ENCODE measurements around the gene JAZF1. TPM values are rescaled to one million over a fixed set of nuclear protein-coding genes. Genes with fewer than 3 reads are reported as not detected.
"Not testable (repeated sequence)": the region's sequence is repeated elsewhere in the genome, so short reads cannot be mapped to it uniquely, and the experiment has no call there.

Gene JAZF1
- total RNA-seq, 1 donor from 2014 or later, result 3.1 TPM

DNA sequence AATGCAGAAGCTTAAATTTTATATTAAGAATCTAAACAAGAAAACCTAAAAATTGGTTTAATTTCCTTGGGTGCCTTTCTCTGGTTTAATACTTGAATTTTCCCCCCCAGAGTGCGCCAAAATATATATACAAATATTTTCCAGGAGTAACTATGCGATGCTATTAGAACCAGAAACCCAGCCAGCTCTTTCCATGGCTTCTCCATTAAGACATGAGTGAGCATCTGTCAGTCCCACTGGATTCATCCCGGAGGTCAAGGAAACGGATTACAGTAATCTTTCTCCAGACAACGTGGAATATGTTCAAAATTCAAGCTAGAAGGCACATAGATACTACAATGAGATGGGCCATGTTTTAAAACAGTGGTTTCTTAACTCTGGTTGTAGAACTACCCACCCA lies 291.9 kb downstream of the JAZF1 start:
- Mint-ChIP-seq H3K9me3 (no peaks in the 10 kb centered on the region), H3K27me3 (ENCODE audit: low read depth) (no peaks in the 10 kb centered on the region), H3K4me3 (no peak overlapping the region), H3K27ac (ENCODE audit: unreplicated experiment) (no peak overlapping the region), H3K4me1 (peaks cover 17% of the 10 kb centered on the region), H3K36me3 (ENCODE audit: low read depth) (no peaks in the 10 kb centered on the region)
- TF ChIP-seq, protein P1, sequence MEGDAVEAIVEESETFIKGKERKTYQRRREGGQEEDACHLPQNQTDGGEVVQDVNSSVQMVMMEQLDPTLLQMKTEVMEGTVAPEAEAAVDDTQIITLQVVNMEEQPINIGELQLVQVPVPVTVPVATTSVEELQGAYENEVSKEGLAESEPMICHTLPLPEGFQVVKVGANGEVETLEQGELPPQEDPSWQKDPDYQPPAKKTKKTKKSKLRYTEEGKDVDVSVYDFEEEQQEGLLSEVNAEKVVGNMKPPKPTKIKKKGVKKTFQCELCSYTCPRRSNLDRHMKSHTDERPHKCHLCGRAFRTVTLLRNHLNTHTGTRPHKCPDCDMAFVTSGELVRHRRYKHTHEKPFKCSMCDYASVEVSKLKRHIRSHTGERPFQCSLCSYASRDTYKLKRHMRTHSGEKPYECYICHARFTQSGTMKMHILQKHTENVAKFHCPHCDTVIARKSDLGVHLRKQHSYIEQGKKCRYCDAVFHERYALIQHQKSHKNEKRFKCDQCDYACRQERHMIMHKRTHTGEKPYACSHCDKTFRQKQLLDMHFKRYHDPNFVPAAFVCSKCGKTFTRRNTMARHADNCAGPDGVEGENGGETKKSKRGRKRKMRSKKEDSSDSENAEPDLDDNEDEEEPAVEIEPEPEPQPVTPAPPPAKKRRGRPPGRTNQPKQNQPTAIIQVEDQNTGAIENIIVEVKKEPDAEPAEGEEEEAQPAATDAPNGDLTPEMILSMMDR (conservative IDR thresholded peaks at IDR 0.05), result no peak
- DNase-seq (ENCODE audit: low read depth, low spot score), result no peak

DNA sequence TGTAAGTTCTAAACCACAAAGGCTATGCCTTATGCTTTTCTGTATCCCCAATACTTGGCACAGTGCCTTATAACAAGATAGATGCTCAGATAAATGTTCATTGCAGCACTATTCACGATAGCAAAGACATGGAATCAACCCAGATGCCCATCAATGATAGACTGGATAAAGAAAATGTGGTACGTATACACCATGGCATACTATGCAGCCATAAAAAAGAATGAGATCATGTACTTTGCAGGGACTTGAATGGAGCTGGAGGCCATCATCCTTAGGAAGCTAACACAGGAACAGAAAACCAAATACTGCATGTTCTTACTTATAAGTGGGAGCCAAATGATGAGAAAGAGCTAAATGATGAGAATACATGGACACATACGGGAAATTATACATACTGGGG lies 293.9 kb downstream of the JAZF1 start:
- H3K4me3 Mint-ChIP-seq; H3K36me3 Mint-ChIP-seq (ENCODE audit: low read depth); H3K27me3 Mint-ChIP-seq (ENCODE audit: low read depth); DNase-seq (ENCODE audit: low read depth, low spot score); H3K9me3 Mint-ChIP-seq; H3K27ac Mint-ChIP-seq (ENCODE audit: unreplicated experiment): not testable (repeated sequence)
- peaks cover 36% of the 10 kb centered on the region for H3K4me1 Mint-ChIP-seq

DNA sequence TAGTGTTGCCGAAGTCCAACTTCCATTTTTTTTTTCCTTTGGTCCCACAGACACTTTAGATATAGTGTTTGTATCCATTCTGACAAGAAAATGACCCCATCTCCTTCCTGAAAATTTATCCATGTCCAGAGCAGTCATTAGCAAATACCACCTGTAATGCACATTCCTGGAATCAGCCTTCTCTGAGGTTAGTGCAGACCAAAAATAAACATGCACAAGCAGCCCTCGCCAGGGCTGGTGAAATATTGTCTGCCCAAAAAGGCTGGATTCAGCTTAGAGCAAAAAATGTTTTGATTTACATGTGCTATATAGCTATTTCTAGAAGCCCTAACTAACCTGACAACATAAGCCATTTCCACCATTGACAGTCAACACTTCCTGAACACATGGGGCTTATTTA lies 294.9 kb downstream of the JAZF1 start:
- TF ChIP-seq, protein P1 (conservative IDR thresholded peaks at IDR 0.05), result no peak
- H3K9me3 Mint-ChIP-seq, result no peaks in the 10 kb centered on the region
- H3K4me3 Mint-ChIP-seq, result no peak overlapping the region
- no peaks in the 10 kb centered on the region for H3K36me3 Mint-ChIP-seq (ENCODE audit: low read depth)
- no peaks in the 10 kb centered on the region for H3K27me3 Mint-ChIP-seq (ENCODE audit: low read depth)
- peaks cover 36% of the 10 kb centered on the region for H3K4me1 Mint-ChIP-seq
- no peak overlapping the region for H3K27ac Mint-ChIP-seq (ENCODE audit: unreplicated experiment)
- no peak for DNase-seq (ENCODE audit: low read depth, low spot score)

DNA sequence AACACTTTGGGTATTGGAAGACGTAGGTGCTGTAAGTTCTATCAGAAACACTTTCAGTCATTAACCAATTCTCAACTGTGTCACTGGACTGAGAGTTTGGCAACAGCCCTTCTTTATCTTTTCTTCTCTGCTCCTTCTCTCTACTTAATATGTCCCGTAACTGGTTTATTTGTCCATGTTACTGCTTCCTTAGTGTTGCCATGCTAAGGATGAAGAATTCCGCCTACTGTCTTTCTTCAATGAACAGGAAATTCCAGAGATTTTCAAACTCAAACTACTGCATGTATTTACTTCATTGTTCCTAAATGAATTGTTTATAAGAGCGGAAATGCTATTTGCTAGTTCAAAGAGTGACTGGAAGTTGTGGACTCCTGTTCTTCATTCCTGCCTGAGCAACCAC lies 296.9 kb downstream of the JAZF1 start:
- Mint-ChIP-seq H3K27ac (ENCODE audit: unreplicated experiment) (peak overlapping the region; percentile 53), H3K27me3 (ENCODE audit: low read depth) (no peaks in the 10 kb centered on the region), H3K9me3 (no peaks in the 10 kb centered on the region), H3K4me3 (no peak overlapping the region), H3K4me1 (peaks cover 36% of the 10 kb centered on the region), H3K36me3 (ENCODE audit: low read depth) (no peaks in the 10 kb centered on the region)
- TF ChIP-seq, protein P1 (conservative IDR thresholded peaks at IDR 0.05), result no peak
- no peak for DNase-seq (ENCODE audit: low read depth, low spot score)

DNA sequence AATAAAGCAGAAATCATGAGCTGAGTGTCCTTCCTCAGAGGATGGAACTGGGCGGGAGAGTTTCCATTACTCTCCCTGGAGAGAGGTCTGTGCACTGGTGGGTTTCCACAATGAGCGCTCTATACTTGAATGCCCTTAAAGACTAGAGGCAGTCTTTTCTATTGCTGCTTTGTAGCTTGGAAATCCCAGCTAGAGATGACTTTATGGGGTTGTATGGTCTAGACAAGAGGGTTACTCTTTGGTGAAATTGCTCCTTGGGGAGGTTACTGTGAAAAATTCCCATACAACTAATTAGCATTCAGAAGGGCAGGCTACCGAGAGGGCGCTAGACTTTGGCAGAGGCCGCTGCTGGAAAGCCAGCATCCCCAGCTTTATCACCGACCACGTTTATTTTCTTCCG lies 303.8 kb downstream of the JAZF1 start:
- TF ChIP-seq, protein P1 (conservative IDR thresholded peaks at IDR 0.05), result no peak
- no peaks in the 10 kb centered on the region for H3K27me3 Mint-ChIP-seq (ENCODE audit: low read depth)
- no peaks in the 10 kb centered on the region for H3K36me3 Mint-ChIP-seq (ENCODE audit: low read depth)
- no peaks in the 10 kb centered on the region for H3K4me1 Mint-ChIP-seq
- peaks cover 7% of the 10 kb centered on the region for H3K9me3 Mint-ChIP-seq
- DNase-seq (ENCODE audit: low read depth, low spot score), result no peak
- no peak overlapping the region for H3K27ac Mint-ChIP-seq (ENCODE audit: unreplicated experiment)
- H3K4me3 Mint-ChIP-seq, result no peak overlapping the region

DNA sequence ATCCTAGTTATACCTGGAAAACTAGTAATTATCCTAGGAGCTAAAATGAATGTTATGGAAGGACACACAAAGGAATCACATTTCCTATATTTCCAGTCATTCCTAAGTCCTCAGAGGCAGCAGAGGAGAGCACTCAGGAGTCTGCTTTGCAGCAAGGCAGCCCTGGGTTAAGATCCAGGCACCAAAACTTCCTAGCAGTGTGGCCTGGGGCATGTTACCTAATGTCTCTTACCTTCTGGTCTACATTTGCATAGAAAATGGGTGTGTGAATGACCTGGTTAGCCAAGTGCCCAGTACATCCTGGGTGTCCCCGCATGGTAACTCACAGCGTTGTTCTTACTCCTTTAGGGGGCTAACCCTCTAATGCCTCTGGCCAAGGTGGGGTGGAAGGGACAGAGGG lies 304.8 kb downstream of the JAZF1 start:
- Mint-ChIP-seq H3K4me1 (no peaks in the 10 kb centered on the region), H3K4me3 (no peak overlapping the region), H3K27ac (ENCODE audit: unreplicated experiment) (no peak overlapping the region), H3K27me3 (ENCODE audit: low read depth) (no peaks in the 10 kb centered on the region), H3K9me3 (peaks cover 7% of the 10 kb centered on the region), H3K36me3 (ENCODE audit: low read depth) (no peaks in the 10 kb centered on the region)
- no peak for DNase-seq (ENCODE audit: low read depth, low spot score)
- TF ChIP-seq, protein P1 (conservative IDR thresholded peaks at IDR 0.05), result no peak
